CD4-positive, alpha-beta T cell treated with Interferon alpha-2 for 1 hour (primary cell): ENCODE data around the gene SH2B2.

ENCODE experiments used
- DNase-seq, 2 donors: peaks; one replicate each; pipeline ENCODE4 v3.0.0-alpha.2; 2020 to 2022

The SH2B2 gene

GRCh38 chr7:102286237-102287110, at the start of gene SH2B2:
Gene SH2B2, plus strand, starts transcription at chr7:102286868. Its CDS starts 13,683 bp downstream, at chr7:102300551.
- DNase-seq, result peak; percentile 59 to 62

- DNase-seq, result no peak
Observed at GRCh38 chr7:102239206-102239820, 47.4 kb upstream of the SH2B2 start.

GRCh38 chr7:102241431-102241830, 45.2 kb upstream of the SH2B2 start:
- DNase-seq, result no peak

GRCh38 chr7:102244601-102245000, 42.1 kb upstream of the SH2B2 start:
- DNase-seq, result no peak

- no peak for DNase-seq
Observed at GRCh38 chr7:102248081-102248455, 38.6 kb upstream of the SH2B2 start.

GRCh38 chr7:102248456-102249395, 37.9 kb upstream of the SH2B2 start:
- no peak for DNase-seq

- DNase-seq, result no peak
Observed at GRCh38 chr7:102251531-102252365, 34.9 kb upstream of the SH2B2 start.

- DNase-seq, result no peak
Observed at GRCh38 chr7:102252366-102252982, 34.2 kb upstream of the SH2B2 start.

- no peak for DNase-seq
Observed at GRCh38 chr7:102253066-102253972, 33.3 kb upstream of the SH2B2 start.

- DNase-seq, result no peak
Observed at GRCh38 chr7:102253973-102254370, 32.7 kb upstream of the SH2B2 start.

GRCh38 chr7:102254521-102254920, 32.1 kb upstream of the SH2B2 start:
- no peak for DNase-seq

GRCh38 chr7:102255501-102255900, 31.2 kb upstream of the SH2B2 start:
- no peak for DNase-seq

- DNase-seq, result no peak
Observed at GRCh38 chr7:102255916-102256315, 30.8 kb upstream of the SH2B2 start.

GRCh38 chr7:102258073-102258748, 28.5 kb upstream of the SH2B2 start:
- DNase-seq, result no peak

GRCh38 chr7:102258749-102259107, 27.9 kb upstream of the SH2B2 start:
- DNase-seq, result no peak

GRCh38 chr7:102260856-102261255, 25.8 kb upstream of the SH2B2 start:
- no peak for DNase-seq

GRCh38 chr7:102261451-102261850, 25.2 kb upstream of the SH2B2 start:
- no peak for DNase-seq

GRCh38 chr7:102262546-102262945, 24.1 kb upstream of the SH2B2 start:
- no peak for DNase-seq

- DNase-seq, result no peak
Observed at GRCh38 chr7:102264367-102264891, 22.2 kb upstream of the SH2B2 start.

- DNase-seq, result no peak
Observed at GRCh38 chr7:102266541-102266940, 20.1 kb upstream of the SH2B2 start.
